OCI-M2 (cell line): Measurements from ENCODE around the gene CLP1.

Experiments
- DNase-seq: peaks from one replicate; lab custom pipeline; 2025; ENCODE audit not compliant: unreplicated experiment; lab: John Stamatoyannopoulos, UW

CLP1 gene

GRCh38 chr11:57657194-57658022 lies at the start of gene CLP1:
TSS of gene CLP1 (plus strand) at chr11:57657762. CDS start at chr11:57659477, 1,715 bp downstream.
- peak; percentile 78 for DNase-seq

- no peak for DNase-seq
Measured at GRCh38 chr11:57610170-57610569, 47.4 kb upstream of the CLP1 start.

DNA sequence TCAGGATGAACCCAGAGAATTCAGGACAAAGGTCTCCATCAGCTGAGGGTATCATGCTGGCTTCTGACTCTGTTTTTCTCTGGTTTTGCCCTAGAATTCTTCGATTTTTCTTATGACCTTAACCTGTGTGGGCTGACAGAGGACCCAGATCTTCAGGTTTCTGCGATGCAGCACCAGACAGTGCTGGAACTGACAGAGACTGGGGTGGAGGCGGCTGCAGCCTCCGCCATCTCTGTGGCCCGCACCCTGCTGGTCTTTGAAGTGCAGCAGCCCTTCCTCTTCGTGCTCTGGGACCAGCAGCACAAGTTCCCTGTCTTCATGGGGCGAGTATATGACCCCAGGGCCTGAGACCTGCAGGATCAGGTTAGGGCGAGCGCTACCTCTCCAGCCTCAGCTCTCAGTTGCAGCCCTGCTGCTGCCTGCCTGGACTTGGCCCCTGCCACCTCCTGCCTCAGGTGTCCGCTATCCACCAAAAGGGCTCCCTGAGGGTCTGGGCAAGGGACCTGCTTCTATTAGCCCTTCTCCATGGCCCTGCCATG lies 43.3 kb upstream of the CLP1 start:
- DNase-seq = no peak

- no peak for DNase-seq
Measured at GRCh38 chr11:57615308-57615707, 42.3 kb upstream of the CLP1 start.

DNA sequence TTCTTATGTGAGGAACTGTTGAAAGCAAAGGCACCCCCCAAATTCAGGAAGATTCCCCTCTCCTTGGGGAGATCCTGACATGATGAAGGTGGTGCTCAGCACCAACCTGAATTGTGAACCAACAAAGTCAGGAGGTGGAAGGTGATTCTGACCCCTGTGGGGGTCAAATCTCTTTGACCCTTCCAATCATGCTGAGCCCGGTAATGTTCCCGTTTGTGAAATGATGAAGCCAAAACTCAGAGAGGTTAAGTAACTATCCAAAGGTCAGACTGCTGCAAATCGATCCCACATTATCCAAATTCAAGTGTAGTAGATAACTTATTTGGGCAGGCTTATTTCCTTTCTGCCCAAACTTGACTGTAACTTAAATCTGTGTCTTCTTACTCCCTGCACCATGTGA lies 41.0 kb upstream of the CLP1 start:
- no peak for DNase-seq

DNA sequence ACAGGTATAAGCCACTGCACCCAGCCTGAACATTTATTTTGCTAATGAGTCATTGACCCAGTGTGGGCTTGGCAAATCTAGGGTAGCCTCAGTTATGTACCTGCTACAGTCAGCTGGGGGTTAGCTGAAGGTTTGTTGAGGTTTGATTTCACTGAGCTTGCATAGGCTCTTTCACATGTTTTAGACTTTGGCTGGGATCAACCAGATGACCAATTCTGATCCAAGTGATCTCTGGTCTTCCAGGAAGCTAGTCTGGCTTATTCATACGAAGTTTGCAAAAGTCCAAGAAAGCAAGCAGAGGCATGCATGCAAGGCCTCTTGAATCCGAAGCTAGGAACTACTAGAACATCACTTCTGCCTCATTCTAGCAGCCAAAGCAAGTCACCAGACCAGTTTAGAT lies 39.1 kb upstream of the CLP1 start:
- no peak for DNase-seq

DNA sequence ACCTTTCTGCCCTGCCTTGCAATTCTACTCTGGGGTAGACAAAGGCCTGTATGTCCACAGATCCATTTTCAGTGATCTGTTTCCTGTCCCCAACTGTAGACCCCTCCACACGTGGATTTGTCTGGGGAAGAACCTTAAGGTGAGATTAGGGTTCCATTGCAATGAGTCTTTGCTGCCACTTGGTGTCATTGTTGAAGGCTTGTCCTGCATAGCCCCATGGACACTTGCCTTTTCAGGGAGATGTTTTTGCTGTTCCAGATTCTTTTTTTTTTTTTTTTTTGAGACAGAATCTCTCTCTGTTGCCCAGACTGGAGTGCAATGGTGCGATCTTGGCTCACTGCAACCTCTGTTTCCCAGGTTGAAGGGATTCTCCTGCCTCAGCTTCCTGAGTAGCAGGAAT lies 38.2 kb upstream of the CLP1 start:
- no peak for DNase-seq

DNA sequence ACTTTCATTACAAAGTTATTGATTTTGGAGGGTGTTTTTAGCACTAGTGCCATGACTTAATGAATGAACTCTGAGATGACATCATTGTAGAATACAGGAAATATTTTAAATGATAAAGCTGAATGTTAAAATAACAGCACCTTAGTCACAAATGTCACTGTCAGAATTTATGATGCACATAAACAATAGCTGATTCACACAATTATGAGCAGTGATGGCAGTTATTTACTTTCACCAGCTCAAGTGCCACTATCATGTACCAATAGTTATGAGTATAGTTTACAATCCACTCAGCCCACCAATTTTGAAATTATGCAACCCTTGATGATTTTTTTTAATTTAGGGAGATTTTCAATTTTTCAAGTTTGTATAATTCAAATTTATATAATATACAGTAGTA lies 37.1 kb upstream of the CLP1 start:
- DNase-seq = no peak

GRCh38 chr11:57622263-57622662 lies 35.3 kb upstream of the CLP1 start:
- DNase-seq = no peak

- DNase-seq = no peak
Measured at GRCh38 chr11:57624864-57625263, 32.7 kb upstream of the CLP1 start.

DNA sequence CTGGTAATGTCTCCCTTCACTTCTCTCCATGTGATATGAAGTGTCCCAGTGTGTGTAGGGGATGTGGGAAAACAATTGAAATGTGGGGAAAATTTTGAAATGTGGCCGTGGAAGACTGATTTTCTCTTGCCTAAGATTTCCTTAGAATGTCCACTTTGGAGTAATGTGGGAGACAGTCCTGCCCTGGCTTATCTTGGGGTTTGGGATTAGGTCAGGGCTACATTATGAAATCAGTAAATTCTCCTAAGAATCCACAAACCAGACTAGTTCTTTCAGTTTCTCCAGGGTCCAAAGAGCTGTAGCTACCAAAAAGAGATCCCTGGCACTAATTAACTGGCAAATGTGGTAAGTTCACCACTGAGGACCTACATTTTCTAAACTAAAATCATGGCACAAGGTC lies 30.7 kb upstream of the CLP1 start:
- DNase-seq = no peak

DNA sequence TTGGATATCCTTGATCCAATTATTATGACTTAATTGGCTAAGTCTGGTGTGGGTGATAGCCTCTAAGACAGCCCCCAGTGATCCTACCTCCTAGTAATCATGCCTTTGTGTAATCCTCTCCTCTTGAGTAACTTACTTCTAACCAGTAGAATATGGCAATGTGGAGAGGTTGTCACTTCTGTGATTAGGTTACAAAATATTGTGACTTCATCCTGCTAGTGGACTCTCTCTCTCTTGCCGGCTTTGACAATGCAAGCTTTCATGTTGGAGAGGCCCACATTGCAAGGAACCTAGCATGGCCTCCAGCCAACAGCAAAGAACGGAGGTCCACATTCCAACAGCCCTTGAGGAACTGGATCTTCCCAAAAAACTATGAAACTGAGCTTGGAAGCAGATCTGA lies 27.4 kb upstream of the CLP1 start:
- no peak for DNase-seq

DNA sequence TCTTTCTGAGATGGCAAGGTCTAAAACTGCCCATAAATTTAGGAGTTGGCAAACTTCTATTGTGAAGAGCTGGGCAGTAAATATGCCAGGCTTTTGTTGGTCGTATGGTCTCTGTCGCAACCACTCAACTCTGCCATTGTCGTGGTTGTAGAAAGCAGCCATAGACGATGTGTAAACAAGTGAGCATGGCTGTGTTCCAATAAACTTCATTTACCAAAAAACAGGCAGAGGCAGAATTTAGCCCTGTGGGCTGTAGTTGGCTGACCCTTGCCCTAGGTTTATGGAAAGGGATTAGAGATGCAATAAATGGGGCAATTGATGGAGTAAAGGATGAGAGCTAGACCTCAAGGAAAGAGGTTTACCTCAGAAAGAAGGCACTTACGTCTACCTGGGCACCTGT lies 25.4 kb upstream of the CLP1 start:
- DNase-seq = no peak

DNA sequence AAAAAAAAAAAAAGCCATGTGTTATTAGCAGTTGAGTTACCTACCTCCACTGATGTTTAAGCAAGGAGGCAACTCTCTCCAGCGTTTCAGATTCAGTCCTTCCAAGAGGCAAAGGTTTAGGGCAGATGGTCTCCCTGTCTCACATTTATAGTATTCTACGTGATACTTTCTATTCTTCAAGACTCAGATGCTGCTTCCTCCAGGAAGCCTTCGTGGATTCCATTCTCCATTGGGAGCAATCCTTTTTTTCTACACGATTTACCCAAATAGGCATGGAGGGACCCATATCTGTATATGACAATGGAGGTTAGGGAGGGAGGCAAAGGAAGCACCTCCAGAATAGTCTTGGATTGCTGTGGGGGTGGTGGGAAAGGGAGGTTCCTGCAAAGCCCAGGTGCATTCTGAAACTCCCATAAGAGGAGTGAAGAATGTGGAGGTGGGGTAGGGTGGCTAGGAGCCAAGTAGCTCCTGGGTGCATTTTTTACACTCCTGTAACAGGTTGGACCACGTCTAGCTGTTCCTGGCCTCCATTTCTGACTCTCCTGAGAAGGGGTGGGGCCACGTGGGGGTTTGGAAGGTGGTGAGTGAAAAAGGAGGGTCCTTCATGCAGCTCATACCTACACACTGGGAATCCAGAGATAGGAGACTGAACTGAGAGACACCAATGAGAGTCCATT lies 24.0 kb upstream of the CLP1 start:
- DNase-seq = no peak

GRCh38 chr11:57634311-57634710 lies 23.3 kb upstream of the CLP1 start:
- DNase-seq = no peak

DNA sequence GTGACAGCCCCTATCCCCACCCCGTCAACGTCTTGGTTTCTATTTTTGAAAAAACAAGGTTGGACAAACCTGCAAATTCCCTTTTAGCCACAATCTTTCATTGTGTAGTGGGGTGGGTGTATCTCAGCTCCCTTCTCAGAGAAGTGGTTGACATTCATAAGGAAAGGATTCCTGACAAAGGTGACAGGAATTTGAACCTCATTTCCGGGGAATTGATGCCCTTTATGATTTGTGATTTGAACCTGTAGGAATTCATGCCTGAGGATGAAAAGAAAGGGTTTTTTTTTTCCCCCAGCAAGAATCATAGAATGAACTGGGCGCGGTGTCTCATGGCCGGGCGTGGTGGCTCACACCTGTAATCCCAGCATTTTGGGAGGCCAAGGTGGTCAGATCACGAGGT lies 22.3 kb upstream of the CLP1 start:
- DNase-seq = no peak

GRCh38 chr11:57637626-57638004 lies 19.9 kb upstream of the CLP1 start:
- DNase-seq = no peak

GRCh38 chr11:57638005-57638781 lies 19.4 kb upstream of the CLP1 start:
- DNase-seq = no peak

DNA sequence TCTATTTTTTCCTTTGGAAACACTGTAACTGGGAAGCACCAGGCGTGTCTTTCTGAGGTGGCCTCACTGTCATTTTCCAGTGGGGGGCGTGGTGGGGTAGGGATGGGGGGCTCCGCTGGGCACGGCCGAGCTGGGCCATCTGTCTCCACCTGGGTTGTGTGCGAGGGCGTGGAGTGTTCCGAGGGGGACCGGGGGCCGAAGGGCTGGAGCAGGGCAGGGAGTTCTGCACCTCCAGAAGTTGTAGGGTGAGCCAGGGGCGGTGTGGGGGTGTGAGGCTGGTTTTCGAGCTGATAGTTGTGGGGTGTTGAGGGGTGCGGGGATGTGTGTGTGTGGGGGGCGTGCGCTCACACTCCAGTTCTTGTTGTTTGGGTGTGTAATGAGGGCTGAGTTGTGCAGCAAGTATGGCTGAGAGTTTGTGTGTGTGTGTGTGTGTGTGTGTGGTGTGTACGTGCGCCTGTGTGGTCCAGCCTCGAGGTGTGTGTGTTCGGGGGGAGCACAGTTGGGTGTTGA lies 18.7 kb upstream of the CLP1 start:
- DNase-seq = no peak

DNA sequence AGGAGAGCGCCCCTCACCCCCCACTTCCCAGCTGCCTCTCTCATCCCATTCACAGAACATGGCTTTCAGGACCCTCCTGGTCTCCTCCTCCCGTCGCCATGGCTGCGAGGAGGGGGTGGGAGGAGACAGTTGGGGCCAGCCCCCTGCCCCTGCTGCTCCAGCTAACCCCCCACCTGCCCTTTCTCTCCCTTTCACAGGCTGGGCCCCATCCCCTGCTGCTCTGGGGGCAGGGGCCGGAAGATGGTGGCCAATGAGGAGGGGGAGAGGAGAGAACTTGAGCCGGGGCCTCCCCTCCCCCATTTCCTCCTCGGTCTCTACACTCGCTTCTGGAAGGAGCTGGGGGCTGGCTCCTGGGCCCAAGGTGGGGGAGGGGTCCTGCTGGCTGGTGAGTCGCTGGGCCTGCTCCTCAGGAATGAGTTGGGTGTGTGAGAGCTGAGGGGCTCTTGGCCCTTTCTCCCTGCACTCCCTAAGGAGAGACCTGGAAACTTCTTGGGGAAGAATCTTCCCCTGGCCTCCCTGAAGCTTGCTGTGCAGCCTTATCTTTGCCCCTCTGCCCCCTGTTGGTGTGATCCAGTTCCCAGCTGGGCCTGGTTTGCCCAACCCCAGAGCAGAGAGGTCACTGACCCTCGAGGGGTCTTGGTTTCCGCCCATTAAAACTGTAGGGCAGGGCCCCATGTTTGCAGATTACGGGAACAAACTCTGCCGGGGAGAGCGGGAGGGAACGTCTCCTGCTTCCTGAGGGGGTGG lies 18.1 kb upstream of the CLP1 start:
- peak; percentile 71 for DNase-seq
